HG03520 (cell line): Measurements from ENCODE around the gene FBXL13.
"Not testable (repeated sequence)": the region's sequence is repeated elsewhere in the genome, so short reads cannot be mapped to it uniquely, and the experiment has no call there.

Experiments
- ATAC-seq: cut with Tn5 transposase; IDR thresholded peaks from one replicate; pipeline ENCODE4 v1.9.1; 2021; ENCODE audit warnings: mild to moderate bottlenecking, moderate library complexity; ENCODE audit not compliant: unreplicated experiment

FBXL13 gene

GRCh38 chr7:102942868-102943267 is 131.7 kb downstream of the FBXL13 start:
- no peak for ATAC-seq

- ATAC-seq: no peak
Observed at GRCh38 chr7:102942181-102942866, 132.3 kb downstream of the FBXL13 start.

DNA sequence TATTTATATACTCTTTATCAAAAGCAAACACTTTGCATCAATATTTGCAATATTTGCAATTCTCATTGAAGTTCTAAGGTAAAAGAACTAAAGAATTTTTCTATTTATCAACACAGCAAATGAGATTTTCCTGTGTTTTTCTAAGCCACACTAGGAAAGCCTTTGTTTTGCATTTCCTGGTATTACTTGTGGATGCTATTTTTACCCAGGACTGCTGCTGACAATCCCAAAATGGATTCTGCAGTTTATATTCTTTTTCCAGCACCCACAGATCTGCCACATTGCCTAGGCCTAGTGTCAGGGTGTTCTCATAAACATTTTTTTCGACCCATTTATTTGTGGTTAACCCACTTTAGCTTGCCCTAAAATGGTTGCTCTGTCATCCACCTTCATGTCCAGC is 135.9 kb downstream of the FBXL13 start:
- no peak for ATAC-seq

- ATAC-seq: no peak
Observed at GRCh38 chr7:102935450-102936115, 139.0 kb downstream of the FBXL13 start.

DNA sequence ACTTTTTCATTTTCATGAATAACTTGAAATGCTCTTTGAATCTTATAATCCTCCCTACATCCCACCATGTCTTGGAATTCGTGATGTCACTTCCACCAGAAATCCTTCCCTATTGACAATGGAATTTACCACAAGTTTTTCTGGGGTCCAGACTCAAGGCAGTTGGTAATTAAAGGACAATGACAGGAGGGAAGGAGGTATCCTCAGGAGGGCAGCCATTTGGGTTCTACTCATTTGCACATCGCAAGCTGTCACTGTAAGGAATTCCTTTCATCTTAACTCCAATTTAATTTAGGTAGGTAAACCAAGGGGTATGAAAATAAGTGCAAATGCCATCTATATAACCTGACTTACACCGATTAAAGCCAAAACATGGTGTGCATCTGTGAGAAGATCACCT is 139.9 kb downstream of the FBXL13 start:
- no peak for ATAC-seq

DNA sequence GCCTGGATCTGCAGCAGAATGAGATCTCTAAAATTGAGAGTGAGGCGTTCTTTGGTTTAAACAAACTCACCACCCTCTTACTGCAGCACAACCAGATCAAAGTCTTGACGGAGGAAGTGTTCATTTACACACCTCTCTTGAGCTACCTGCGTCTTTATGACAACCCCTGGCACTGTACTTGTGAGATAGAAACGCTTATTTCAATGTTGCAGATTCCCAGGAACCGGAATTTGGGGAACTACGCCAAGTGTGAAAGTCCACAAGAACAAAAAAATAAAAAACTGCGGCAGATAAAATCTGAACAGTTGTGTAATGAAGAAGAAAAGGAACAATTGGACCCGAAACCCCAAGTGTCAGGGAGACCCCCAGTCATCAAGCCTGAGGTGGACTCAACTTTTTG is 140.4 kb downstream of the FBXL13 start:
- ATAC-seq: no peak

DNA sequence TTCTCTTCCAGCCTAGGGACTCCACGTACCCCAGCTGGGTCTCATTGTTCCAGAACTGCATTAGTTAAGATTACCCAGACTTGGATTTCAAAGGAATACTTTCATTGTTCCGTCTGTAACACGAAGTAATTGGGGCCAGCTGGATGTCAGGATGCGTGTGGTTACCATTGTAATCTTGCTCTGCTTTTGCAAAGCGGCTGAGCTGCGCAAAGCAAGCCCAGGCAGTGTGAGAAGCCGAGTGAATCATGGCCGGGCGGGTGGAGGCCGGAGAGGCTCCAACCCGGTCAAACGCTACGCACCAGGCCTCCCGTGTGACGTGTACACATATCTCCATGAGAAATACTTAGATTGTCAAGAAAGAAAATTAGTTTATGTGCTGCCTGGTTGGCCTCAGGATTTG is 140.8 kb downstream of the FBXL13 start:
- ATAC-seq: no peak

GRCh38 chr7:102931757-102932156 is 142.8 kb downstream of the FBXL13 start:
- ATAC-seq: no peak

- no peak for ATAC-seq
Observed at GRCh38 chr7:102927312-102927933, 147.2 kb downstream of the FBXL13 start.

GRCh38 chr7:102926783-102927140 is 147.8 kb downstream of the FBXL13 start:
- no peak for ATAC-seq

- no peak for ATAC-seq
Observed at GRCh38 chr7:102925976-102926782, 148.4 kb downstream of the FBXL13 start.

- no peak for ATAC-seq
Observed at GRCh38 chr7:102918845-102919244, 155.8 kb downstream of the FBXL13 start.

DNA sequence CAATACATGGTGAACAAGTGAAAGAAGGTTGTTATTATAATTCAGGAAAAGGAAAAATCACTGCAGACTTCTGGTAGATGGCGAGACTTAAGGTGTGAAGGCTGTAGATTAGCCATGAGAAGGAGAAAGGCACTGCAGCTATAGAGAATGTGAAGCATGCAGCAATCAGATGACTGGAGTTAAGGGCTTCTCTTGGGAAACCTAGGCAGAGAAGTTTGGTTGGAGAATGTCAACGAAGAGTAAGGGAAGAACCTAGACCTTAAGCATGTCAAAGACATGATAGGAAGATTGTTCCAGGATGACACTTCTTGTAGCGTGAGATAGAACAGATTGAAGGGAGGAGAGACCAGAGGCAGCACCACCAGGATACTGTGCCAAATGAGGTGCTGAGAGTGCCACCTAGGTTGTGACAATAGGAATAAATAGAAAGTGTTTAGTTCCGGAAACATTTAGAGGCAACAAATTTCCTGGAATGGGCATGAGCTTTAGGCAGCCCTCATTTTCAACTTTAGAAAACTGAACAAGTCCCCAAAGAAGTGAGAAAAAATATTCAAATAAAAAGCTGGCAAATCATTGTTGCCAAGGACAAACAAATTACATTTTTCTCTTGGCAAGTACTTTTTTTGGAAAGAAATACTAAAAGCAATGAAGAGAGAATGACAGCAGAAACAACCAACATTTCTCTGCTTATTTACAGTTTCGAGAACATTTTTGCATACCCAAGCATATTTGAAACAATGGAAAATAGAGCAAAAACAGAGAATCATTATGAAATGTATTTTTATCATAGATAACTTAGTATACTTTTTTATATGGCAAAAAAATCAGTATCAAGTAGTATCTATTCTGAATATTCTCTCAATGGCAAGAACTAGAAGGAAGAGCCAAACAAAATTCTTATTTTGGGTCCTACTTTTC is 156.9 kb downstream of the FBXL13 start:
- no peak for ATAC-seq

GRCh38 chr7:102916881-102917280 is 157.7 kb downstream of the FBXL13 start:
- ATAC-seq: no peak

DNA sequence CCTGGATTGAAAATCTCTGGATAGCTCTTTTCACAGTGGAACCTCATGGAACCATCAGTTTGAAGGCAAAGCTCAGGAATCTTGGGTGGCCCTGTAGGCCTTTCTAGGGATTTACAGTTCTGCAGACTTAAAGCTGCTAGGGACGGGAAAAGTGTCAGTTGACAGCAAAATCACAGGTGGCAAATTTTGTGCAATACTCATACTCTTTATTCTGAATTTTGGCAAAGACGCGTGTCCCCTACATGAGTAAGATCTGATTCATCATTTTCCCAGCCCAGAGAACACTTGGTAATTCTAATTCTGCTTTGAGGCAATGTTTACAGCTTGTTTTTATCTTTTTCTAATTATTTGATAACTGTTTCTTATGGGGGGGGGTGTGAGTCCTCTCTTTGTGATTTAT is 158.2 kb downstream of the FBXL13 start:
- no peak for ATAC-seq

DNA sequence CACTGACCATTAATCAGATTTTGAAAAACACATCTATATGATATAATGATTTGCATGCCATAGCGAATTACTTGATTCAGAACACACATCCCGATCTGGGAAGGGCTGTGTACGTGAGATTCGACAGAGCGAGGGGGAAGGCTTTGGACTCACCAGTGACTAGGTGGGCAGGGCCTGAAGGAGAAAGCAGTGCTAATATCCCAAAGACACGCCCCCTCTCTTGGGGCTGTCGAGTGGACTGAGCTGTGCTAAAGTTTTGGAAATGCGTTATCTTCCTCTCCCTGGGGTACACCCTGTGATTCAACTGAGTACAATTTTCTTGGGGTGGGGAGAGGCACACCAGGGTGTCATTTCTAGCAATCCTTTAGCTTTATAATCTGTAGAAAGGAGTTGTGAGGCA is 160.0 kb downstream of the FBXL13 start:
- ATAC-seq: no peak

DNA sequence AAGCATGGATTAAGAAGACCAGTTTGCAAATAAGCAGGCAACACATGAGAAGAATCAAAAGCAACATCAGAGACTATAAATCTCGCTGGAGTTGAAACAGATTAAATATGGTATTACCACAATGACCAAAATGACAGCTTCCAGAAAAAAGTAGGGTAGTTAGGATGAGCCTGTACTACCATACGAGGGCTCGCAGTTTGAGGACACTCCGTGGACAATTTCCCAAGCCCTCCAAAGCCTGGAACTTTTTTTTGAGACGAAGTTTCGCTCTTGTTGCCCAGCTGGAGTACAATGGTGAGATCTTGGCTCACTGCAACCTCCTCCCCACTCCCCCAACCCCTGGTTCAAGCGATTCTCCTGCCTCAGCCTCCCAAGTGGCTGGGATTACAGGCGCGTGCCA is 160.8 kb downstream of the FBXL13 start:
- no peak for ATAC-seq

GRCh38 chr7:102912742-102913141 is 161.9 kb downstream of the FBXL13 start, which contains the start of gene LRRC17:
LRRC17 (plus strand) TSS chr7:102913000; CDS start chr7:102933914, 20,914 bp downstream.
- ATAC-seq: no peak

GRCh38 chr7:102908676-102909075 is 165.9 kb downstream of the FBXL13 start:
- no peak for ATAC-seq

DNA sequence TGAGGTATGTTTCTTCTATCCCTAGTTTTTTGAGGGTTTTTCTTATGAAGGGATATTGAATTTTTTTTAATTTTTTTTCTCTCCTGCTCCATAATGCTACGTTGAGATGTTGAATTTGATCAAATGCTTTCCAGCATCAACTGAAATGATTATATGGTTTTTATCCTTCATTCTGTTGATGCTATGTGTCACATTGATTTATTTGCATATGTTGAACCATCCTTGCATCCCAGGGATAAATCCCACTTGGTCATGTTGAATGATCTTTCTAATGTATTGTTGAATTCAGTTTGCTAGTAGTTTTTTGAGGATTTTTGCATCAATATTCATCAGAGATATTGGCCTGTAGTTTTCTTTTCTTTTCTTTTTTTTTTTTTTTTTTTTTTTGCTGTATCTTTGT is 171.0 kb downstream of the FBXL13 start:
- not testable (repeated sequence) for ATAC-seq
